ENCODE measurements around the gene PTMA.
"Not testable (repeated sequence)": the region's sequence is repeated elsewhere in the genome, so short reads cannot be mapped to it uniquely, and the experiment has no call there.

Gene PTMA
- long read RNA-seq, donor 1, transcript PTMA-202 (5 exons, 1,221 nt) = major isoform, 1,063 of 1,702 reads
- long read RNA-seq, donor 1, transcript PTMA-201 (5 exons, 1,212 nt) = minor isoform, 116 of 1,702 reads
- long read RNA-seq, donor 1, transcript PTMA-211 (4 exons, 621 nt) = minor isoform, 22 of 1,702 reads
- long read RNA-seq, donor 1, partial matches to known transcripts = 377 of 1,702 reads
- long read RNA-seq, donor 1, other reads (novel, unspliced or antisense) = 121 of 1,702 reads
- long read RNA-seq, donor 2, transcript PTMA-202 (5 exons, 1,221 nt) = major isoform, 646 of 1,036 reads
- long read RNA-seq, donor 2, transcript PTMA-201 (5 exons, 1,212 nt) = minor isoform, 78 of 1,036 reads
- long read RNA-seq, donor 2, transcript PTMA-211 (4 exons, 621 nt) = minor isoform, 14 of 1,036 reads
- long read RNA-seq, donor 2, partial matches to known transcripts = 226 of 1,036 reads
- long read RNA-seq, donor 2, other reads (novel, unspliced or antisense) = 71 of 1,036 reads
- long read RNA-seq, donor 3, transcript PTMA-211 (4 exons, 621 nt) = minor isoform, 6 of 704 reads
- long read RNA-seq, donor 3, transcript PTMA-202 (5 exons, 1,221 nt) = major isoform, 414 of 704 reads
- long read RNA-seq, donor 3, transcript PTMA-201 (5 exons, 1,212 nt) = minor isoform, 47 of 704 reads
- long read RNA-seq, donor 3, partial matches to known transcripts = 198 of 704 reads
- long read RNA-seq, donor 3, other reads (novel, unspliced or antisense) = 37 of 704 reads
- long read RNA-seq, donor 4, transcript PTMA-202 (5 exons, 1,221 nt) = major isoform, 751 of 1,324 reads
- long read RNA-seq, donor 4, transcript PTMA-211 (4 exons, 621 nt) = minor isoform, 21 of 1,324 reads
- long read RNA-seq, donor 4, transcript PTMA-201 (5 exons, 1,212 nt) = minor isoform, 72 of 1,324 reads
- long read RNA-seq, donor 4, partial matches to known transcripts = 428 of 1,324 reads
- long read RNA-seq, donor 4, other reads (novel, unspliced or antisense) = 49 of 1,324 reads
- long read RNA-seq, donor 5, transcript PTMA-201 (5 exons, 1,212 nt) = minor isoform, 94 of 1,273 reads
- long read RNA-seq, donor 5, transcript PTMA-202 (5 exons, 1,221 nt) = major isoform, 868 of 1,273 reads
- long read RNA-seq, donor 5, transcript PTMA-211 (4 exons, 621 nt) = minor isoform, 6 of 1,273 reads
- long read RNA-seq, donor 5, partial matches to known transcripts = 200 of 1,273 reads
- long read RNA-seq, donor 5, other reads (novel, unspliced or antisense) = 102 of 1,273 reads
- long read RNA-seq, donor 6, transcript PTMA-201 (5 exons, 1,212 nt) = minor isoform, 98 of 1,279 reads
- long read RNA-seq, donor 6, transcript PTMA-202 (5 exons, 1,221 nt) = major isoform, 753 of 1,279 reads
- long read RNA-seq, donor 6, transcript PTMA-211 (4 exons, 621 nt) = minor isoform, 25 of 1,279 reads
- long read RNA-seq, donor 6, partial matches to known transcripts = 389 of 1,279 reads
- long read RNA-seq, donor 6, other reads (novel, unspliced or antisense) = 10 of 1,279 reads
- long read RNA-seq, donor 7, transcript PTMA-211 (4 exons, 621 nt) = minor isoform, 37 of 2,422 reads
- long read RNA-seq, donor 7, transcript PTMA-201 (5 exons, 1,212 nt) = minor isoform, 159 of 2,422 reads
- long read RNA-seq, donor 7, transcript PTMA-202 (5 exons, 1,221 nt) = major isoform, 1,324 of 2,422 reads
- long read RNA-seq, donor 7, partial matches to known transcripts = 818 of 2,422 reads
- long read RNA-seq, donor 7, other reads (novel, unspliced or antisense) = 80 of 2,422 reads
- long read RNA-seq, donor 8, transcript PTMA-201 (5 exons, 1,212 nt) = minor isoform, 66 of 1,228 reads
- long read RNA-seq, donor 8, transcript PTMA-211 (4 exons, 621 nt) = minor isoform, 11 of 1,228 reads
- long read RNA-seq, donor 8, transcript PTMA-202 (5 exons, 1,221 nt) = major isoform, 742 of 1,228 reads
- long read RNA-seq, donor 8, partial matches to known transcripts = 308 of 1,228 reads
- long read RNA-seq, donor 8, other reads (novel, unspliced or antisense) = 100 of 1,228 reads

GRCh38 chr2:231707927-231708772, at the start of gene PTMA:
PTMA (plus strand) TSS chr2:231708525; CDS start chr2:231708707, 182 bp downstream.
- peak; percentile 93 for DNase-seq

- DNase-seq = not testable (repeated sequence)
These were observed 48.3 kb upstream of the PTMA start for GRCh38 chr2:231660073-231660472.

GRCh38 chr2:231660860-231661259, 47.5 kb upstream of the PTMA start:
- DNase-seq = no peak

- no peak for DNase-seq
These were observed 46.8 kb upstream of the PTMA start for GRCh38 chr2:231661422-231662027.

- DNase-seq = peak; percentile 99
These were observed 46.1 kb upstream of the PTMA start for GRCh38 chr2:231662028-231662810.

- no peak for DNase-seq
These were observed 45.4 kb upstream of the PTMA start for GRCh38 chr2:231662811-231663457.

- DNase-seq = peak; percentile 25
These were observed 44.7 kb upstream of the PTMA start for GRCh38 chr2:231663458-231664212.

- peak; percentile 0 for DNase-seq
These were observed 43.6 kb upstream of the PTMA start for GRCh38 chr2:231664727-231665126.

- DNase-seq = no peak
These were observed 42.8 kb upstream of the PTMA start for GRCh38 chr2:231665245-231666170.

- DNase-seq = peak; percentile 90
These were observed 41.9 kb upstream of the PTMA start for GRCh38 chr2:231666171-231667095.

- no peak for DNase-seq
These were observed 41.3 kb upstream of the PTMA start for GRCh38 chr2:231667096-231667427.

- DNase-seq = no peak
These were observed 40.8 kb upstream of the PTMA start for GRCh38 chr2:231667496-231667895.

- peak; percentile 0 for DNase-seq
These were observed 39.3 kb upstream of the PTMA start for GRCh38 chr2:231668981-231669380.

GRCh38 chr2:231671270-231672050, 36.9 kb upstream of the PTMA start:
- peak; percentile 70 for DNase-seq

Data from right kidney (tissue), 9 donors.